Measurements from ENCODE around the gene PCDHGA1.

Gene PCDHGA1

GRCh38 chr5:141512911-141513626, 182.8 kb downstream of the PCDHGA1 start:
- DNase-seq (ENCODE audit: low read depth) = no peak
- no peak for TF ChIP-seq CTCF (conservative IDR thresholded peaks at IDR 0.05; ENCODE audit: low read depth, low read length)
- H3K4me3 ChIP-seq (ENCODE audit: low read length) = peak overlapping the region; percentile 60

- peak overlapping the region; percentile 60 for H3K4me3 ChIP-seq (ENCODE audit: low read length)
- TF ChIP-seq CTCF (conservative IDR thresholded peaks at IDR 0.05; ENCODE audit: low read depth, low read length) = no peak
- peak; percentile 98 for DNase-seq (ENCODE audit: low read depth)
Observed at GRCh38 chr5:141513627-141514329, 183.5 kb downstream of the PCDHGA1 start.

GRCh38 chr5:141514330-141515133, 184.2 kb downstream of the PCDHGA1 start:
- no peak for TF ChIP-seq CTCF (conservative IDR thresholded peaks at IDR 0.05; ENCODE audit: low read depth, low read length)
- no peak for DNase-seq (ENCODE audit: low read depth)
- H3K4me3 ChIP-seq (ENCODE audit: low read length) = no peak overlapping the region

- H3K4me3 ChIP-seq (ENCODE audit: low read length) = no peak overlapping the region
- DNase-seq (ENCODE audit: low read depth) = no peak
- no peak for TF ChIP-seq CTCF (conservative IDR thresholded peaks at IDR 0.05; ENCODE audit: low read depth, low read length)
Observed at GRCh38 chr5:141515141-141515540, 184.8 kb downstream of the PCDHGA1 start.

GRCh38 chr5:141515946-141516671, 185.8 kb downstream of the PCDHGA1 start:
- TF ChIP-seq CTCF (conservative IDR thresholded peaks at IDR 0.05; ENCODE audit: low read depth, low read length) = no peak
- no peak overlapping the region for H3K4me3 ChIP-seq (ENCODE audit: low read length)
- DNase-seq (ENCODE audit: low read depth) = no peak

GRCh38 chr5:141516672-141517025, 186.3 kb downstream of the PCDHGA1 start:
- no peak for TF ChIP-seq CTCF (conservative IDR thresholded peaks at IDR 0.05; ENCODE audit: low read depth, low read length)
- no peak for DNase-seq (ENCODE audit: low read depth)
- H3K4me3 ChIP-seq (ENCODE audit: low read length) = no peak overlapping the region

All from retinal pigment epithelial cell (primary cell).